HG02759 (cell line): ENCODE data around the gene DOCK4.

Experiments
- ATAC-seq: cut with Tn5 transposase; IDR thresholded peaks from one replicate; pipeline ENCODE4 v1.9.1; 2021; ENCODE audit warnings: mild to moderate bottlenecking, moderate library complexity; ENCODE audit not compliant: unreplicated experiment

Gene DOCK4

GRCh38 chr7:112193915-112194502 is 12.2 kb downstream of the DOCK4 start:
- no peak for ATAC-seq

- no peak for ATAC-seq
Measured at GRCh38 chr7:112192236-112193154, 13.7 kb downstream of the DOCK4 start.

GRCh38 chr7:112190120-112190519 is 16.1 kb downstream of the DOCK4 start:
- ATAC-seq: no peak

GRCh38 chr7:112189691-112190090 is 16.5 kb downstream of the DOCK4 start:
- no peak for ATAC-seq

DNA sequence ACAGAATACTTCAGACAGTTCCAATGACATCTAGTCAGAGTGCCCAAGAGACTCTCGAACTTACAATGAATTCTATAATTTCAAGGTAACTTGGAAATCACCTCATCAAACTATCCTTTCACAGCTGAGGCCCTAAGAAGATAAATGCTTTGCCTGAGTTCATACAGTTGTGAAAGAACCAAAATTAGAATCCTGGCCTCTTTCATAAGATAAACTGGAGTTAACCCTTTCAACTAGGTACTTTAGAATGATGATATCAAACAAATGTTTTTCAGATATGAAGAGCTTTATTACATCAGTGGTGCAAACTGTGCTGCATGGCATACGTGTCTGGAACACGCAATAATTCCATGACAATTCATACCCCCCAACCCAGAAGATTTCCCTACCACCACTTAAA is 17.9 kb downstream of the DOCK4 start:
- ATAC-seq: no peak

- ATAC-seq: no peak
Measured at GRCh38 chr7:112186300-112186699, 19.9 kb downstream of the DOCK4 start.

- no peak for ATAC-seq
Measured at GRCh38 chr7:112185005-112185834, 21.0 kb downstream of the DOCK4 start.

DNA sequence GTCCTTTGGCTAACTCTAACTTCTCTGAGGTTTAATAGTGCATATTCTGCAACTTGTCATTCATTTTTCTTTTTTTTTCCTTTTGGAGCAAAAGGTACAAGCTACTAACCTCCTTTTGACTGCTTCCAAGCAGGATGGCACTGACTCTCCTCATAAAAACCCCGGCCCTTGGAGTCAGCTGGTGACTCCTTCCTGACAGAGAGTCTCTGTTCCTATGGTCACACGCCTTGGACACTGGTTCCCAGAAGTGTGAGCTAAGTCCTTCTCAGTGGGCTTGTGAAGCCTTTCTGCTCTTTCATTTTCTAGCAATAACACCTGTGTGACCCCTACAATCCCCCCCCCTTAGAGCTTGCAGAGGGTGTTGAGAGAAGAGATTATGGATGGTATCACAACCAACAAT is 21.7 kb downstream of the DOCK4 start:
- ATAC-seq: no peak

DNA sequence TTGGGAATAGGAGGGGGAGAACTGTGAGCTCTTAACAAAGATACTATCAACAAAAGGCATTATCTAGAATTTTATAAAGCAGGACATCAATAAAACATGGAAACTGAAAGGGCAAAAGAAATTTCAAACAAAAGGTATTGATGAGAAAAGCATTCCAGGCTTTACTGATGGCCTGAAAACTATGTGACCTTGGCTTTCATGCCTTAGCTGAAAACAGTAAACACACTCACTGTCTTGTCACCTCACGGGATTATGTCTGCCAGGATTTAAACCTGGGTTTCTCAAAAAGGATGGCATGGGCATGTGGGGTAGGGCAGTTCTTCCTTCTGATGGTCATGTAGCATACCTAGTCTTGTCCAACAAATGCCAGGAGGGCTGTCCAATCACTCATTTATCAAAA is 22.9 kb downstream of the DOCK4 start:
- ATAC-seq: no peak

DNA sequence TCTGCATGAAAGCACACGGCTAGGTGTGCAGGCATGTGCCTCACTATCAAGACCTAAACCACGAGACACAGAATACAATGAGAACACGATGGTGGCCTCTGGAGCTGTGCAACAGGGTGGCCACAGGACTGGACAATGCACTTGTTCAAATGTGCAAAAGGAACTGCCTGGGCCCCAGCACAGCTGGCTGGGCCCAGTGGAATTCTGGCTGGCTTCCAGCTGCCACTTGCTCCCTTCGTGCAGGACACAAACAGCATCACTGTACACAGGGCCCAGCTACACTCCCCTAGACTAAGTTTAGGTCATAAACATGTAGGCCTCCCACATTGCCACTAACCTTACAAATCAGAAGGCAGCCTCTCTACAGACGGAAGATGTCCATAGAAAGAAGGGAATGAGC is 23.4 kb downstream of the DOCK4 start:
- ATAC-seq: no peak

DNA sequence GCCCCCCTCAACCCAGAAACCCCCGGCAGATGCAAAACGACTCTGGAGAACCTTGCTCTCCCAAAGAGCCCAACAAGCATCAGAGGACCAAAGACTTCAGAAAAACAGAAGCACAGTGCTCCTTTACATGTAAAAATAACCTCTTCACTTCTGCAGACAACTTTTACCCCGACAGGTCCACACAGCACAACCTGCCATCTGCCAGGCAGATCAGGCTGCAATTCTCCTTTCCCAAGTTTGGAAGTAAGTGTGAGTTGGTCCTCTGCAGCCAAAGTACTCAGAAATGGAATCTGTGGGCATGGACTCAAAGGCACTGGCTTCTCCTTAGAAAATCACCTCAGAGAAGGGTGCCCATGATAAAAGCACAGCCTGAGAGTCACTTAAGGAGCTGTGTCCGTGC is 26.0 kb downstream of the DOCK4 start:
- ATAC-seq: no peak

GRCh38 chr7:112176693-112177415 is 29.3 kb downstream of the DOCK4 start:
- ATAC-seq: no peak

DNA sequence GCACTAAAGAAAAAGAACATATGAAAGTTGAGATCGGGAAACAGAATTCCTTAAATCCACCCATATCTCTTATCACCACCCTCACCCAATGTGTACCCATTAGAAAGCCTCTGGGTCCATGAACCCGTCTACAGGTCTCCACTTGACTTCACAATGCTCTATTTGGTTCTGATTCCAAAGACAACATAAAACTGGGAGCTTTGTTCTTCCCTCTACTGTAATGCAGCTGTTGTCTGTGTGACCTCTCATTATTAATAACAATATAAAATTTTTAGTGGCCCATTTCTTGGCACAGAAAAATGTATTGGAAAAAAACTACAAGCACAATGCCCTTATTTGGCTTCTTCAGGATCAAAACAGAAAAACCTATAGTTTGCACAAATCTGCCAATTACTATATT is 30.0 kb downstream of the DOCK4 start:
- no peak for ATAC-seq

DNA sequence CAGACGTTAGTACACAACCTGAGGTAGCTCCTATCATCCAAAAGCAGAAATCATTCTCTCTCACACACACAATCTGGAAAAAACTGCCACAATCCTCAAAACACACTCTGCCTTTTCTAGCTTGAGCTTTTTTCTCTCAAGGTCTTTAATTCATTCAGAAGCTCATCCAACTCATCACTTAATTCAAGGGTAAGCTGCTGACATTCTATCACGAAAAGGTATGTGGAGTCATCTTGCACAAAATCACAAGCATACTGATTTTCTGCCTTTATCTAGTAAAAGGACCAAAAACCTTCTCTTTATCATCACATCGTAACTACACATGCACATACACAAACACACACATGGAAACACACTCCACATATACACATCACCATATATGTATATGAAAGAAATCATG is 32.0 kb downstream of the DOCK4 start:
- ATAC-seq: no peak

DNA sequence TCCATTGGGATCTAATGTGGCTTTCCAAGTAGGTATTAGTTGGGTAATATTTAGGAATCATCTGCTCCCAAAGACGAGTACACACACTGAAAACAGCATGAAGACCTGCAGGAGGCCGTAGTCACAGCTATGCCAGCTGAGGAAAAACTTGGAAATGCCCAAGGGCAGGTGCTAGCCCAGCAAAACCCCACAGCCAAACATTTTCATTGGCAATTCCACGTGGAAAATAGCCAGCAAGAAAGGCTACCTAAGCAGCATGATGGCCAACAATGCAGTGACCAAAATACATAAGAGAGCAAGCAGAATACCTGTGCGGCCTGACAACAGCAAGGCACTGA is 32.7 kb downstream of the DOCK4 start:
- ATAC-seq: no peak

- no peak for ATAC-seq
Measured at GRCh38 chr7:112172870-112173567, 33.2 kb downstream of the DOCK4 start.

- ATAC-seq: no peak
Measured at GRCh38 chr7:112171673-112172072, 34.5 kb downstream of the DOCK4 start.

- no peak for ATAC-seq
Measured at GRCh38 chr7:112168915-112169314, 37.3 kb downstream of the DOCK4 start.

GRCh38 chr7:112167147-112167546 is 39.1 kb downstream of the DOCK4 start:
- ATAC-seq: no peak

DNA sequence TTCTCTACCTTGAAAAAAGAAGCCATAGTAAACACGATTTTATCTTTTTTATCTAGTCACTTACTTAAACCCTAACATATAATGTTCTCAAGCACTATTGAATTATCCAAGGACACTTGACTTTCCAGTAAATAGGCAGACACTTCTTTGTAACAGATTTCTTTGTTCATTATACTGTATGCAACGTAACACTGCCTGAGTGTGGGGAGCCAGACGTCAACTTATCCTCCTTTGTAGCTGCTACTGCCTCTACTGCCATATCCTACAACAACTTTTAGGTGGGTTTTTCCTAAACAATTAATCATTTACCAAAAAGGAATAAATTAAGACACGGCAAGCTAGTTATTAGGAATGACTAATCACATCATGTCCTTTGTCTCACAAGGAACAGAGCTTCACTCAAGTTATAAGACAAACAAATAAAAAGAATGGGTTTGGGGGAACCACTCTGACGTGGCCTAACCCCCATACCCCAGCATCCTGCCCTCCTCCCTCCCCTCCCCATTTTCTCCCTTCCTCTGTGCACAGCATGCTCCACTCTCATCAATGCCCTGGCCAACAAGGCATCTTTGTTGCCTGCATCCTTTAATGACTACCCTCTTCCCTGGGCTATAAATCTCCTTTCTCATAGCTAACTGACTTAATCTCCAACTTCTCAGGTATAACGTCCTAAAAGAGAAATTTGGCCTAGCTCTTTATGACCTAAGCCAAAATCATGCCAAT is 43.3 kb downstream of the DOCK4 start:
- ATAC-seq: no peak
